NB4 (cell line): ENCODE results near the gene RTN4RL2.

Experiments used
- DNase-seq: peaks from one replicate; pipeline ENCODE4 v3.0.0; 2010; ENCODE audit warnings: low read depth
- H3K4me3 ChIP-seq: one replicate; pipeline ENCODE4 v1.5.1; 2011; ENCODE audit warnings: mild to moderate bottlenecking, low read depth, low read length, moderate library complexity
- CTCF ChIP-seq: IDR thresholded peaks from one replicate; pipeline ENCODE4 v1.5.1; 2012; ENCODE audit warnings: low read depth, low read length
- MYC ChIP-seq: IDR thresholded peaks from 2 replicates; pipeline ENCODE4 v1.6.1; 2011; ENCODE audit warnings: low read depth, low read length
- POLR2A ChIP-seq: IDR thresholded peaks from 2 replicates; pipeline ENCODE4 v1.6.1; 2011; ENCODE audit warnings: mild to moderate bottlenecking; ENCODE audit not compliant: insufficient read length; ENCODE audit errors: extremely low read depth
- TF ChIP-seq, protein P1 (sequence below): IDR thresholded peaks from 2 replicates; pipeline ENCODE4 v1.6.1; 2011; ENCODE audit warnings: low read depth, low read length

Gene RTN4RL2

DNA sequence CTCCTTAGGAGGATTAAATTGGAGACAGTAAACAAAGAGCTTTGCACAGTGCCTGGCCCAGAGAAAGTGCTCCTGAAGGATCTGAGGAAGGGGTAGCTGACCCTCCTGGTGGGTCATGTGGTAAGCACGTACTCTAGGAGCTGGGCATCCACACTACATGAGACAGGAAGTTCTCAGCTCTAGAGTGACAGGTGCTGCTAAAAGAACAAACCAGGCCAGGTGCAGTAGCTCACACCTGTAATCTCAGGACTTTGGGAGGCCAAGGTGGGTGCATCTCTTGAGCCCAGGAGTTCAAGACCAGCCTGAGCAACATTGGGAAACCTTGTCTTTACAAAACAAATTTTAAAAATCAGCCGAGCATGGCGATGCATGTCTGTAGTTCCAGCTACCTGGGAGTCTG, 42.0 kb downstream of the RTN4RL2 start:
- no peak overlapping the region for H3K4me3 ChIP-seq
- TF ChIP-seq MYC (no peak), CTCF (no peak), POLR2A (no peak)
- TF ChIP-seq, protein P1, sequence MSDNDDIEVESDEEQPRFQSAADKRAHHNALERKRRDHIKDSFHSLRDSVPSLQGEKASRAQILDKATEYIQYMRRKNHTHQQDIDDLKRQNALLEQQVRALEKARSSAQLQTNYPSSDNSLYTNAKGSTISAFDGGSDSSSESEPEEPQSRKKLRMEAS: no peak
- no peak for DNase-seq

GRCh38 chr11:57502870-57503269, 42.5 kb downstream of the RTN4RL2 start:
- DNase-seq: no peak
- no peak for TF ChIP-seq CTCF
- no peak for TF ChIP-seq POLR2A
- TF ChIP-seq, protein P1: no peak
- no peak for TF ChIP-seq MYC
- no peak overlapping the region for H3K4me3 ChIP-seq

DNA sequence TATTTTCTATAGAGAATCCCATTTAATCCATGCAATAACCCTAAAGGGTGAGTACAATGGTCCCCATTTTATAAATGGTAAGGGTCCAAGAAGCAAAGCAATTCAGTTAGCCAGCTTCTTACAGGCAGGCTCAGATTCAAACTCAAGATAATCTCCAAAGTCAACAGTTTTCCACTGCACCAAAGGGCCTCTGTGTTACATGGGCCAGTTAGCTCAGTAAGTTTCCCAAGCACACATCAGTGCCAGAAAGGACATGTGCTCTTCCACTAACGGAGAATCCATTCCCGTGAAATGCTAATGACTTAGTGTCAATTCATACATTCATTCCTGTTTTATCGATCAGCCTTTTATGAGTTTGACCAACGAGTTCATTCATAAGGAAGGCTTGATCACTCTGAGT, 44.2 kb downstream of the RTN4RL2 start:
- no peak overlapping the region for H3K4me3 ChIP-seq
- TF ChIP-seq MYC (no peak), CTCF (no peak), POLR2A (no peak)
- TF ChIP-seq, protein P1: no peak
- no peak for DNase-seq

DNA sequence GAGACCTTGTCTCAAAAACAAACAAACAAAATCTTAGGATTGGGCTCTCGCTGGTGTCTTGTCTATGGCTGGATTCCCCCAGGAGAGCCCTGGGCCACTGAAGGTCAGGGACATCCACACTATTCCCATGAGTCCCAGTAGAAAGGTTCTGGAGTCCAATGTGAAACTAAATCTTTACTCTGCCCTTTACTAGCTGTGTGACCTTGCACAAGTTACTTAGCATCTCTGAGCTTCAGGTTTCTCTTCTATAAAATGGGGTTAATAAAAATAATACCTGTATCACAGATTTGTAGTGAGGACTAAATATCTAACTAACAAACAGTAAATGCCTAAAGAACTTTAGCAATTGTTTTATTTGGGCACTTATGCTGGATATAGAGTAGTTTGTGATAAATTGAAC, 46.2 kb downstream of the RTN4RL2 start:
- TF ChIP-seq MYC (no peak), CTCF (no peak), POLR2A (no peak)
- TF ChIP-seq, protein P1: no peak
- no peak overlapping the region for H3K4me3 ChIP-seq
- no peak for DNase-seq

DNA sequence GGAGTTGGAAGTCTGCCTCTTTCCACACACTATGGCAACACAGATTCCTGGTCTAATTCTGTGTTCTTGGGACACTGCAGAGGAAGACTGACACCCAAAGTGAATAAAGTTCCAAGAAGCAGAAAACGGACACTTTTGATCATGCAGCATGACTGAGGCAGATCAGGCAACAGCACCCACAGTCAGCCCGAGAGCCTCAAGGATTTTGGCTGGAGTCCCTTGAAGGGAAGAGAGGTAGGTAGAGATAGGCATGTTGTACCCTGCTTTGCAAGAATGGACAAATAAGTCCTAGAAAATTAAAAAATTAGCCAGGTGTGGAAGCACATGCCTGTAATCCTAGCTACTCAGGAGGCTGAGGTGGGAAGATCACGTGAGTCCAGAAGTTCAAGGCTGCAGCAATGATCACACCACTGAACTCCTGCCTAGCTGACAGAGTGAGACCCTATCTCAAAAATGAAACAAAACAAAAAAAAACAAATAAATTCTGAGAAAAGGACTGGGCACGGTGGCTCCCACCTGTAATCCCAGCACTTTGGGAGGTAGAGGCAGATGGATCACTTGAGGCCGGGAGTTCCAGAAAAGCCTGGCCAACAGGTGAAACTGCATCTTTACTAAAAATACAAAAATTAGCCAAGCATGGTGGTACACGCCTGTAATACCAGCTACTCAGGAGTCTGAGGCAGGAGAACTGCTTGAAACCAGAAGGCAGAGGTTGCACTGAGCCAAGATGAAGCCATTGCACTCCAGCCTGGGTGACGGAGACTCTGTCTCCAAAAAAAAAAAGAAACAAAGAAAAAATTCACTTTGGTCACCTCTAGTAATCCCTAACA, 48.2 kb downstream of the RTN4RL2 start:
- no peak overlapping the region for H3K4me3 ChIP-seq
- TF ChIP-seq CTCF: no peak
- no peak for TF ChIP-seq MYC
- TF ChIP-seq POLR2A: no peak
- TF ChIP-seq, protein P1: no peak
- no peak for DNase-seq
